ENCODE results near the gene QSOX2. TPM values are rescaled to one million over a fixed set of nuclear protein-coding genes. Genes with fewer than 3 reads are reported as not detected.

Gene QSOX2
- total RNA-seq, 1 experiment from 2014 or later = 40.0 TPM

GRCh38 chr9:136247947-136248637 is 2.5 kb upstream of the QSOX2 start:
- H3K27ac ChIP-seq (ENCODE audit: low read length) = no peak overlapping the region
- CTCF ChIA-PET = interaction anchor here (0.6 kb wide), 1 partner anchor 1394 kb away, joined by 3 read pairs; no protein-coding TSS in a partner anchor
- H3K4me1 ChIP-seq (ENCODE audit: control insufficient read depth, insufficient read depth, low read length) = peaks cover 15% of the 10 kb centered on the region
- no TSS peak for BruUV-seq (replicated peaks)
- H3K9me3 ChIP-seq (ENCODE audit: control insufficient read depth, insufficient read depth, low read depth, low read length) = no peaks in the 10 kb centered on the region
- intact Hi-C loops (cut with micrococcal nuclease; ENCODE audit: unreplicated experiment) = no loop called here
- in situ Hi-C loops (cut with HindIII; ENCODE audit: low pct_unique_long_range_greater_than_20kb, low sequenced_read_pairs) = no loop called here
- H3K4me3 ChIP-seq (ENCODE audit: low read depth in 2 of 2, low read length in 2 of 2) = no peak overlapping the region
- H3K36me3 ChIP-seq (ENCODE audit: control insufficient read depth, insufficient read depth, low read length) = peaks cover 4% of the 10 kb centered on the region; the same call in 1 of the 2 replicates
- no peak for DNase-seq (ENCODE audit: low read depth, low spot score)
- no peaks in the 10 kb centered on the region for H3K27me3 ChIP-seq (ENCODE audit: control insufficient read depth, insufficient read depth, low read length)
- TF ChIP-seq SIN3A (IDR thresholded peaks at IDR 0.05; ENCODE audit: borderline replicate concordance, insufficient read depth, low read depth, low read length) = no peak
- TF ChIP-seq REST (IDR thresholded peaks at IDR 0.05; ENCODE audit: insufficient read depth in 1 of 2, low read depth in 2 of 2, low read length in 1 of 2) = no peak
- no peak for TF ChIP-seq TCF7L2 (IDR thresholded peaks at IDR 0.05; ENCODE audit: low read depth, low read length)
- no peak for TF ChIP-seq CTCF (IDR thresholded peaks at IDR 0.05)
- no peak for TF ChIP-seq POLR2AphosphoS5 (IDR thresholded peaks at IDR 0.05; ENCODE audit: low read depth, low read length)
- POLR2A ChIA-PET = no interaction called here
- ATAC-seq = no peak

GRCh38 chr9:136247551-136247916 is 1.9 kb upstream of the QSOX2 start:
- peaks cover 15% of the 10 kb centered on the region for H3K4me1 ChIP-seq (ENCODE audit: control insufficient read depth, insufficient read depth, low read length)
- intact Hi-C loops (cut with micrococcal nuclease; ENCODE audit: unreplicated experiment) (no loop called here), in situ Hi-C loops (cut with HindIII; ENCODE audit: low pct_unique_long_range_greater_than_20kb, low sequenced_read_pairs) (no loop called here)
- BruUV-seq (replicated peaks) = no TSS peak
- no peaks in the 10 kb centered on the region for H3K9me3 ChIP-seq (ENCODE audit: control insufficient read depth, insufficient read depth, low read depth, low read length)
- ChIA-PET CTCF (interaction anchor here (0.6 kb wide), 1 partner anchor 1394 kb away, joined by 3 read pairs; no protein-coding TSS in a partner anchor), POLR2A (no interaction called here)
- H3K36me3 ChIP-seq (ENCODE audit: control insufficient read depth, insufficient read depth, low read length) = peaks cover 4% of the 10 kb centered on the region; the same call in 1 of the 2 replicates
- H3K27me3 ChIP-seq (ENCODE audit: control insufficient read depth, insufficient read depth, low read length) = no peaks in the 10 kb centered on the region
- no peak overlapping the region for H3K4me3 ChIP-seq (ENCODE audit: low read depth in 2 of 2, low read length in 2 of 2)
- H3K27ac ChIP-seq (ENCODE audit: low read length) = no peak overlapping the region
- ATAC-seq = no peak
- DNase-seq (ENCODE audit: low read depth, low spot score) = no peak
- TF ChIP-seq CTCF (IDR thresholded peaks at IDR 0.05) (no peak), REST (IDR thresholded peaks at IDR 0.05; ENCODE audit: insufficient read depth in 1 of 2, low read depth in 2 of 2, low read length in 1 of 2) (no peak), SIN3A (IDR thresholded peaks at IDR 0.05; ENCODE audit: borderline replicate concordance, insufficient read depth, low read depth, low read length) (no peak), POLR2AphosphoS5 (IDR thresholded peaks at IDR 0.05; ENCODE audit: low read depth, low read length) (no peak), TCF7L2 (IDR thresholded peaks at IDR 0.05; ENCODE audit: low read depth, low read length) (no peak)

All from Panc1 (cell line).